Activated T-cell treated with anti-CD3 and anti-CD28 coated beads for 4 hours (primary cell): ENCODE results near the gene YKT6.

Source experiments
- DNase-seq: peaks from one replicate; pipeline ENCODE4 v3.0.0-alpha.2; 2020

YKT6 gene

GRCh38 chr7:44236333-44236728, 35.6 kb downstream of the YKT6 start:
- DNase-seq, result no peak

- DNase-seq, result no peak
These were observed 36.9 kb downstream of the YKT6 start for GRCh38 chr7:44237696-44238095.

- DNase-seq, result no peak
These were observed 37.4 kb downstream of the YKT6 start for GRCh38 chr7:44238116-44238695.

GRCh38 chr7:44239361-44239760, 38.6 kb downstream of the YKT6 start:
- DNase-seq, result no peak

- no peak for DNase-seq
These were observed 39.6 kb downstream of the YKT6 start for GRCh38 chr7:44240376-44240775.

- DNase-seq, result peak; percentile 38
These were observed 40.3 kb downstream of the YKT6 start for GRCh38 chr7:44240983-44241510.

- no peak for DNase-seq
These were observed 41.3 kb downstream of the YKT6 start for GRCh38 chr7:44242091-44242490.

- no peak for DNase-seq
These were observed 43.5 kb downstream of the YKT6 start for GRCh38 chr7:44244282-44244681.

GRCh38 chr7:44246396-44247113, 45.8 kb downstream of the YKT6 start:
- no peak for DNase-seq

GRCh38 chr7:44247868-44248651, 47.3 kb downstream of the YKT6 start:
- no peak for DNase-seq

- DNase-seq, result no peak
These were observed 49.0 kb downstream of the YKT6 start for GRCh38 chr7:44249639-44250234.

- no peak for DNase-seq
These were observed 50.5 kb downstream of the YKT6 start for GRCh38 chr7:44251269-44251668.

GRCh38 chr7:44251881-44252280, 51.1 kb downstream of the YKT6 start:
- no peak for DNase-seq

- DNase-seq, result no peak
These were observed 55.7 kb downstream of the YKT6 start for GRCh38 chr7:44256459-44256858.

- DNase-seq, result no peak
These were observed 56.4 kb downstream of the YKT6 start for GRCh38 chr7:44257213-44257612.

- peak; percentile 51 for DNase-seq
These were observed 57.0 kb downstream of the YKT6 start for GRCh38 chr7:44257618-44258422.

GRCh38 chr7:44258423-44258760, 57.6 kb downstream of the YKT6 start:
- DNase-seq, result no peak

- no peak for DNase-seq
These were observed 58.2 kb downstream of the YKT6 start for GRCh38 chr7:44258865-44259546.

GRCh38 chr7:44259547-44260457, 59.0 kb downstream of the YKT6 start:
- no peak for DNase-seq

- DNase-seq, result no peak
These were observed 60.5 kb downstream of the YKT6 start for GRCh38 chr7:44261240-44261639.

GRCh38 chr7:44262031-44262430, 61.3 kb downstream of the YKT6 start:
- no peak for DNase-seq
